HG03280 (cell line): ENCODE results near the gene TSPAN16.

ENCODE experiments used
- ATAC-seq: cut with Tn5 transposase; IDR thresholded peaks from one replicate; pipeline ENCODE4 v1.9.1; 2021; ENCODE audit warnings: mild to moderate bottlenecking, moderate library complexity; ENCODE audit not compliant: unreplicated experiment

TSPAN16 gene

GRCh38 chr19:11295665-11296245 lies at the start of gene TSPAN16:
Gene TSPAN16, plus strand, starts transcription at chr19:11296160. Its CDS starts 138 bp downstream, at chr19:11296298.
- ATAC-seq, result no peak

GRCh38 chr19:11246941-11247340 lies 49.0 kb upstream of the TSPAN16 start:
- ATAC-seq, result no peak

- no peak for ATAC-seq
These were observed 48.6 kb upstream of the TSPAN16 start for GRCh38 chr19:11247391-11247790.

- ATAC-seq, result no peak
These were observed 48.0 kb upstream of the TSPAN16 start for GRCh38 chr19:11247934-11248333.

- no peak for ATAC-seq
These were observed 47.1 kb upstream of the TSPAN16 start for GRCh38 chr19:11248852-11249251.

- no peak for ATAC-seq
These were observed 44.7 kb upstream of the TSPAN16 start for GRCh38 chr19:11251217-11251616.

GRCh38 chr19:11251650-11252314 lies 44.2 kb upstream of the TSPAN16 start:
- ATAC-seq, result no peak

GRCh38 chr19:11252665-11253355 lies 43.1 kb upstream of the TSPAN16 start:
- no peak for ATAC-seq

- no peak for ATAC-seq
These were observed 41.3 kb upstream of the TSPAN16 start for GRCh38 chr19:11254666-11255065.

GRCh38 chr19:11256189-11256588 lies 39.8 kb upstream of the TSPAN16 start:
- no peak for ATAC-seq

GRCh38 chr19:11257846-11258380 lies 38.0 kb upstream of the TSPAN16 start:
- no peak for ATAC-seq

- no peak for ATAC-seq
These were observed 35.0 kb upstream of the TSPAN16 start for GRCh38 chr19:11260996-11261395.

- no peak for ATAC-seq
These were observed 34.5 kb upstream of the TSPAN16 start for GRCh38 chr19:11261431-11261970.

GRCh38 chr19:11261971-11262839 lies 33.8 kb upstream of the TSPAN16 start, which contains the start of gene DOCK6:
Gene DOCK6, minus strand, starts transcription at chr19:11262524. Its CDS starts 84 bp downstream, at chr19:11262440.
- ATAC-seq, result no peak

- no peak for ATAC-seq
These were observed 32.2 kb upstream of the TSPAN16 start for GRCh38 chr19:11263726-11264125.

GRCh38 chr19:11264452-11265176 lies 31.3 kb upstream of the TSPAN16 start:
- ATAC-seq, result no peak

- no peak for ATAC-seq
These were observed 30.7 kb upstream of the TSPAN16 start for GRCh38 chr19:11265177-11265784.

GRCh38 chr19:11265785-11266236 lies 30.1 kb upstream of the TSPAN16 start:
- no peak for ATAC-seq

- ATAC-seq, result no peak
These were observed 28.5 kb upstream of the TSPAN16 start for GRCh38 chr19:11267316-11268085.
